HG02970 (cell line): ENCODE data around the gene ACCS.

Source experiments
- ATAC-seq: cut with Tn5 transposase; IDR thresholded peaks from one replicate; pipeline ENCODE4 v1.9.1; 2021; ENCODE audit warnings: mild to moderate bottlenecking, moderate library complexity, moderate number of reproducible peaks; ENCODE audit not compliant: unreplicated experiment, low FRiP score

Gene ACCS

GRCh38 chr11:44065841-44066731 lies at the start of gene ACCS:
ACCS (plus strand) TSS chr11:44066270; CDS start chr11:44067628, 1,358 bp downstream.
- ATAC-seq = peak; percentile 94

GRCh38 chr11:44016546-44017442 lies 49.3 kb upstream of the ACCS start:
- no peak for ATAC-seq

- ATAC-seq = no peak
Measured at GRCh38 chr11:44017443-44018126, 48.5 kb upstream of the ACCS start.

GRCh38 chr11:44018127-44018521 lies 47.9 kb upstream of the ACCS start:
- ATAC-seq = no peak

- ATAC-seq = no peak
Measured at GRCh38 chr11:44018829-44019228, 47.2 kb upstream of the ACCS start.

- ATAC-seq = no peak
Measured at GRCh38 chr11:44024977-44025376, 41.1 kb upstream of the ACCS start.

- no peak for ATAC-seq
Measured at GRCh38 chr11:44025727-44026126, 40.3 kb upstream of the ACCS start.

- ATAC-seq = no peak
Measured at GRCh38 chr11:44028401-44028800, 37.7 kb upstream of the ACCS start.

- ATAC-seq = no peak
Measured at GRCh38 chr11:44028816-44029506, 37.1 kb upstream of the ACCS start.

GRCh38 chr11:44029507-44029845 lies 36.6 kb upstream of the ACCS start:
- ATAC-seq = no peak

- ATAC-seq = no peak
Measured at GRCh38 chr11:44029977-44030911, 35.8 kb upstream of the ACCS start.

- no peak for ATAC-seq
Measured at GRCh38 chr11:44030996-44031395, 35.1 kb upstream of the ACCS start.

GRCh38 chr11:44031549-44031948 lies 34.5 kb upstream of the ACCS start:
- ATAC-seq = no peak

GRCh38 chr11:44032299-44033085 lies 33.6 kb upstream of the ACCS start:
- no peak for ATAC-seq

GRCh38 chr11:44033411-44033850 lies 32.6 kb upstream of the ACCS start:
- ATAC-seq = no peak

GRCh38 chr11:44033856-44034255 lies 32.2 kb upstream of the ACCS start:
- no peak for ATAC-seq

GRCh38 chr11:44034639-44035038 lies 31.4 kb upstream of the ACCS start:
- ATAC-seq = no peak
